ENCODE data around the gene RBKS.
"Not testable (repeated sequence)": the region's sequence is repeated elsewhere in the genome, so short reads cannot be mapped to it uniquely, and the experiment has no call there.

Gene RBKS

DNA sequence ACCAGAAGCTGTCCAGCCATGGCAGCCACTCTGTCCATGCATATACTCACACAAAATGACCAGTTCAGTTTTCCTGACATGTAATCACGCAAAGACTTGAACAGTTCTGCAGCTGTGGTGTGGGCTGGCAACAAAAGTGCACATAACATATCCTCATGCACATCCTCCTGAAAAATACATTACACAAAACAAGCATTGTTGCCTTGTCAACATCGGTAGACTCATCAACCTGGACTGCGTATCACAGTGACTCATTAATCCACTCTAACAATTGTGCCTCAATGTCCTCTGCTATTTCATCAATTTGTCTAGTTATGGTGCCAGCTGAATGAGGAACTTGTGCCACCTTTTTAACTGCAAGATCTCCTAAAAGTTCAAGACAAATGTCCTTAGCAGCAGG is 19.5 kb downstream of the RBKS start:
- no peak for DNase-seq

GRCh38 chr2:27869763-27870162 is 20.4 kb downstream of the RBKS start:
- no peak for DNase-seq

DNA sequence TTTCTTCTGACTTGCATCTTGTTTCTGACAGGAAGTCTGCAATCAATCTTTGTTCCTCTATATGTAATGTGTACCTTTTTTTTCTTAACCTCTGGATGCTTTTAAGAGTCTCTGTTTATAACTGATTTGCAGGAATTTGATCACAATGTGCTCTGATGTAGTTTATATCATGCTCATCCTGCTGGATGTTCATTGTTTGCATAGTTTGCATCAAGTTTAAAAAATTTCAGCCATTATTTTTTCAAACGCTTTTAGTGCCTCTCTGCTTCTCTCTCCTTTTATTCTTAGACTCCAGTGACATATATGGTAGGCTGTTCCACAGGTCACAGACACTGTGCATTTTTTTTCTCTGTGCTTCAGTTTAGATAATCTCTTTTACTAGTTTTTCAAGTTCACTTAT is 23.9 kb downstream of the RBKS start:
- DNase-seq: no peak

GRCh38 chr2:27863955-27864354 is 26.2 kb downstream of the RBKS start:
- not testable (repeated sequence) for DNase-seq

GRCh38 chr2:27863146-27863545 is 27.0 kb downstream of the RBKS start:
- DNase-seq: peak; percentile 2

- DNase-seq: no peak
These were observed 30.1 kb downstream of the RBKS start for GRCh38 chr2:27860111-27860510.

DNA sequence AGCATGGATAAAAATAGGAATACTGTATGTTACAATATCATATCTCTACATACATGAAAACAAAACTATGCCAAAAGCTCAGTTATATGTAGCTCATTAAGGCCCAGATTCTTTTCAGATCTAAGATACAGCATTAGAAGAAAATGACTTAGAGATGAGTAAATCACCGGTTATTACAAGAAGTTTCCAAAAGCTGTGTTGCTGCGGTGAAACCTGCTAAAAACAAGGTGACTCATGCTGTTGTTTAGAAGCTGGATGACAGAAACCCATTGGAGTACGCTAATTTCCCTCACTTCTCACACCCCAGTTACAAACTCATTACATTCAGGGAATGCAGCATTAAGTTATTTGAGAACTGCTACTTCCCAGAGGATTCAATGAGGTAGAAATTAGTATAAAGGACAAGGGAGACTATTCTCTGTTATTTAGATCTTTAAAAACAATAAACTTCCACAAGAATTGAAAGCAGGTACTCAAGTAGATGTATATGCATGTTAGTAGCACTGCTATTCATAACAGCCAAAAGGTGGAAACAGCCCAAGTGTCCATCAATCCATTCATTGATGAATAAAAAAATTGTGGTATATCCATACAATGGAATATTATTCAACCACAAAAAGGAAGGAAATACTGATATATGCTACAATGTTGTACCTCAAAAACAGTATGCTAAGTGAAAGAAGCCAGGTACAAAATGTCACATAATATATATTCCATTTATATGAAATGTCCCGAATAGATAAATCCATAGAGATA is 32.6 kb downstream of the RBKS start:
- DNase-seq: no peak

GRCh38 chr2:27856956-27857355 is 33.2 kb downstream of the RBKS start:
- DNase-seq: no peak

GRCh38 chr2:27856386-27856785 is 33.8 kb downstream of the RBKS start:
- DNase-seq: no peak

DNA sequence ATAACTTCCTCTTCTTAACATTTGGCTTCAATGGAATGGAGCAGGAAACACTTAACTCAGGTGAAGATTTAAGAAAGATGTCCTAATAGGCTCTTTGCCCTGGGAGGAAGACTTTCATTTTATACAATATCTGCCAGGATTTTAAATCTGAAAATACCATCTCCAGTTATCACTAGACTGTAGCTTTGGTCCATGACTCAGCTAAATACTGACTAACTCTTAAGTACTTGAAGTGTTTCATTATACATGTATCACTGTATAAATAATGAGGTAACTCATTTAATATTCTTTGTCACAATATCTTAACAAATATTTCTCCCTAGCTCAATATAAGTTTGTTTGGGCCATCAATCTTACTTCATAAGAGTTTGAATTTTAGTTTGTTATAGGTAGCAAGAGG is 34.7 kb downstream of the RBKS start:
- DNase-seq: no peak

DNA sequence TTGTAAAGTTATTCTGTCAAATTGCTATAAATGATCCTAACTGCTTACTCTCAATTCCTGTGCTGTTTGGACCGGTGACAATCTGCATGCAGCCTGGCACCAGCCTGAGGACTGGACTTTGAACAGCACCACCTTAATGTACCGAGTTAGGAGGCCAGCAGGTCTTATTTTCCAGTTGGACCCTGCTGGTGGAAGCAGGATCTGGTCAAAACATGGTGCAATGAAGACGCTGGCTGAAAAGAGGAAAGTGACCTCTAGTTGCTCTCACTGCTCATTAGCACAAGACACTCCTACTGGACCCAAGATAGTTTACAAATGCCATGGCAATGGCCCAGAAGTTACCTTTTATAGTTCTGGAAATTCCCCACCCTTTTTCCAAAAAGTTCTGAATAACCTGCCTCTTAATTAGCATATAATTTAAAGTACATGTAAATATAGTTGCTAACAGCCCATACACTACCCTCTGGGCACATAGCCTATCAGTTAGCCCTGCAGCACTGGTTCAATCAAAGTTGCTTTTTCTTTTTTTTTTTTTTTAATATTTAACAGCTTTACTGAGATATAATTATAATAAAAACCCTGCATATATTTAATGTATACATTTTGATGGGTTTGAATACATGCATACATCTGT is 35.8 kb downstream of the RBKS start:
- no peak for DNase-seq

GRCh38 chr2:27852691-27853090 is 37.5 kb downstream of the RBKS start:
- DNase-seq: no peak

- no peak for DNase-seq
These were observed 40.5 kb downstream of the RBKS start for GRCh38 chr2:27849558-27850205.

DNA sequence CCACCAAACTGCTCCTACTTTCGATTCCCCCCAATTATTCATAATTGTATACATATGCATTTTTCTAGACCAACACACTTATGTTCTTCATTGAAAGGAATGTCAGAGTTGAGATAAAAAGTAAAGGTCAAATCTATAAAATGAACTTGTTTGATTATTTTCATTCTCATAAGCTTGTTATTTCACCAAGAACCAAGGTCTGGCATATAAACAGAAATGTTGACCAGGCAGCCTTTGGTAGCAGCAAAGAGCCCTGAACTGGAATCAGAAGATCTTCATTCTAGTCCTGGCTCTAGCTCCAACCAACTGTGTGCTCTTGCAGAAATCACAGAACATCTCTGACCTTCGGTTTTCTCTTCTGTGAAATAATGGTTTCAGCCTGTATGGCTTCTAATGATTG is 42.9 kb downstream of the RBKS start:
- no peak for DNase-seq

GRCh38 chr2:27844821-27845255 is 45.3 kb downstream of the RBKS start:
- peak; percentile 1 for DNase-seq

DNA sequence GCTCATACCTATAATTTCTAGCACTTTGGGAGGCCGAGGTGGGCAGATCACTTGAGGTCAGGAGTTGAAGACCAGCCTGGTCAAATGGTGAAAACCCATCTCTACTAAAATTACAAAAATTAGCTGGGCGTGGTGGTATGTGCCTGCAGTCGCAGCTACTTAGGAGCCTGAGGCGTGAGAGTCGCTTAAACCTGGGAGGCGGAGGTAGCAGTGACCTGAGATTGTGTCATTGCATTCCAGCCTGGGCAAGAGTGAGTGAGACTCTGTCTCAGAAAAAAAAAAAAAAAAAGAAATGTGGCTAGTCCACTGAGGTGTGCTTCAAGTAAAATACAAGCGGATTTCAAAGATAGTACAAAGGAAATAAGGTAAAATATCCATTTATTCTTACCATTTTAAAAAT is 46.2 kb downstream of the RBKS start:
- DNase-seq: no peak

DNA sequence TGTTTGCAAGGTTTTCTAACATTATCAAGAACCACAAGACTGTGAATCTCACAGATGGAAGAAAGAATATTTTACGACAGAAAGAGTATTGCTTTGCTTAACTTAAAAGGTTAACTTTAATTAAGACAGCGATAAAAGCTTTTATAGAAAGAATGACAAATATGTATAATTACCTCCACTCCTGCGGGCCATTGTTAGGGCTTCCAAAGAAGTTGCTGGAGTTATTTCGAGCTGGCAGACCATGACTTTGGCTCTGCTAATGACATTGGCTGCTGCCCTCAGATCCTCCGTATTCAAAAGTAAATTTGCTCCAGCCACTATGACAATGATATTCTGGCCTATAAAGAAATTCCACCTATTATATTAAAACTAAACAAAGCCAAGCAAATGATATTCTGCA is 47.3 kb downstream of the RBKS start:
- no peak for DNase-seq

DNA sequence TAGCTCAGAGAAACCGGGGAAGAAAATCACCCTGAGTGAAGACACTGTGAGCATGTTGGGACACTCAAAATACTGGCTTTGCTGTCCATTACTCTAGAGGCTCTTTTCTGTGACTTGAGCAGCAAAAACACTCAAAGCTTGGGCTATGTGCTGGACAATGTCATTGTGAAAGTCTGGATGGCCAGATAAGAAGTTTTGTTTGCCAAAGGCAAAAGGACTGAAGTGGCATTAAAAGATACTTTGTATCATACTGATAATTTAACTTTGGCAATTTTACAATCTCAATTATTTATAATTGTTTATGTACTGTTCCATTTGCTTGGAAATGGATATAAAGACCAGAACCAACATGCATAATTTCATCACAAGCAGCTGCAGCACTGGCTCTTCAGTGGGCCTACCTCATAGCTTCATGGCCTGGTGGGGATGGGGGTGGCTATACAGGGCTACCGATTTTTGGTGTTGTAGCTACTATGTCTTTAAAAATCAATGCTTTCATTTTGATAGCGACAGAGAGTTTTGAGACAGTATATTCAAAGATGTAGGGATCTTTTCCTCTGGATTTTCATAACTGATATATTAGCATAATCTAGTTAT is 51.1 kb downstream of the RBKS start:
- DNase-seq: no peak

DNA sequence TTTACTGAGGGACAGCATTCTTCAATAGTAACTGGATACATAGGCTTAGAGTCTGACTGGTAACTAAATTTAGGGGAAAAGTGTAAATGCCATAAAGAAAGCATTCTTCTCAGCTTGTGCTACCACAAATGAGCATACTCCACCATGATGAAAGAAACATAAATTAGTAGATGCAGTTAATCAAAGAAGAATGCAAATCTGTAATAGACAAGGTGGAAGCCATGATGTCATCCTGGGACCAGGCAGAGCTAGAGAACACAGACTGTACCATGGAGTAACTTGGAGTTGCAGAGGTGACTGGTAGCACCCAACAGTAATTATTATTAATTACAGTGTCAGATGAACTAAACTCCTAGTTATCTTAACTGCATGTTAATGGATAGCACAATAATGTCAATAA is 51.7 kb downstream of the RBKS start:
- no peak for DNase-seq

GRCh38 chr2:27833931-27834330 is 56.3 kb downstream of the RBKS start:
- DNase-seq: no peak

- no peak for DNase-seq
These were observed 57.8 kb downstream of the RBKS start for GRCh38 chr2:27832396-27832795.

GRCh38 chr2:27831279-27832050 is 58.7 kb downstream of the RBKS start:
- DNase-seq: no peak

DNA sequence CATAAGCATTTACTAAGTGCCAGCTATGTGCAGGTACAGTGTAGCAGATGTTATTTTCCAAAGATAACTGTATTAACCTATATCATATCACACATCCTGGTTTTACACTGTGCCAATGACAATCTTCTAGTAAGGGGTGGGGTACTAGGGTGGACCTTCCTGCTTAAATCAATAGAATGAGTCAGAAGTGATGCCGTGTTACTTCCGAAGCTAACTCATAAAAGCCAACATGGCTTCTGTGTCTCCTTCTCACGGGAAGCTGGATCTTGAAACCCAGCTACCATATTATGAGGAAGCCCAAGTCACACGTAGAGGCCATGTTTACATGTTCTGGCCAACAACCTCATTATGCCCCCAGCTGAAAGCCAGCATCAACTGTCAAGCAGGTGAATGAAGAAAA is 59.5 kb downstream of the RBKS start:
- no peak for DNase-seq
